DMS153 treated with DMSO at 0.1 percent for 48 hours (cell line): ENCODE results near the gene MAP3K13.

Experiments
- DNase-seq: peaks from one replicate; lab custom pipeline; 2025; ENCODE audit not compliant: unreplicated experiment; lab: John Stamatoyannopoulos, UW

The MAP3K13 gene, protein sequence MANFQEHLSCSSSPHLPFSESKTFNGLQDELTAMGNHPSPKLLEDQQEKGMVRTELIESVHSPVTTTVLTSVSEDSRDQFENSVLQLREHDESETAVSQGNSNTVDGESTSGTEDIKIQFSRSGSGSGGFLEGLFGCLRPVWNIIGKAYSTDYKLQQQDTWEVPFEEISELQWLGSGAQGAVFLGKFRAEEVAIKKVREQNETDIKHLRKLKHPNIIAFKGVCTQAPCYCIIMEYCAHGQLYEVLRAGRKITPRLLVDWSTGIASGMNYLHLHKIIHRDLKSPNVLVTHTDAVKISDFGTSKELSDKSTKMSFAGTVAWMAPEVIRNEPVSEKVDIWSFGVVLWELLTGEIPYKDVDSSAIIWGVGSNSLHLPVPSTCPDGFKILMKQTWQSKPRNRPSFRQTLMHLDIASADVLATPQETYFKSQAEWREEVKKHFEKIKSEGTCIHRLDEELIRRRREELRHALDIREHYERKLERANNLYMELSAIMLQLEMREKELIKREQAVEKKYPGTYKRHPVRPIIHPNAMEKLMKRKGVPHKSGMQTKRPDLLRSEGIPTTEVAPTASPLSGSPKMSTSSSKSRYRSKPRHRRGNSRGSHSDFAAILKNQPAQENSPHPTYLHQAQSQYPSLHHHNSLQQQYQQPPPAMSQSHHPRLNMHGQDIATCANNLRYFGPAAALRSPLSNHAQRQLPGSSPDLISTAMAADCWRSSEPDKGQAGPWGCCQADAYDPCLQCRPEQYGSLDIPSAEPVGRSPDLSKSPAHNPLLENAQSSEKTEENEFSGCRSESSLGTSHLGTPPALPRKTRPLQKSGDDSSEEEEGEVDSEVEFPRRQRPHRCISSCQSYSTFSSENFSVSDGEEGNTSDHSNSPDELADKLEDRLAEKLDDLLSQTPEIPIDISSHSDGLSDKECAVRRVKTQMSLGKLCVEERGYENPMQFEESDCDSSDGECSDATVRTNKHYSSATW

DNA sequence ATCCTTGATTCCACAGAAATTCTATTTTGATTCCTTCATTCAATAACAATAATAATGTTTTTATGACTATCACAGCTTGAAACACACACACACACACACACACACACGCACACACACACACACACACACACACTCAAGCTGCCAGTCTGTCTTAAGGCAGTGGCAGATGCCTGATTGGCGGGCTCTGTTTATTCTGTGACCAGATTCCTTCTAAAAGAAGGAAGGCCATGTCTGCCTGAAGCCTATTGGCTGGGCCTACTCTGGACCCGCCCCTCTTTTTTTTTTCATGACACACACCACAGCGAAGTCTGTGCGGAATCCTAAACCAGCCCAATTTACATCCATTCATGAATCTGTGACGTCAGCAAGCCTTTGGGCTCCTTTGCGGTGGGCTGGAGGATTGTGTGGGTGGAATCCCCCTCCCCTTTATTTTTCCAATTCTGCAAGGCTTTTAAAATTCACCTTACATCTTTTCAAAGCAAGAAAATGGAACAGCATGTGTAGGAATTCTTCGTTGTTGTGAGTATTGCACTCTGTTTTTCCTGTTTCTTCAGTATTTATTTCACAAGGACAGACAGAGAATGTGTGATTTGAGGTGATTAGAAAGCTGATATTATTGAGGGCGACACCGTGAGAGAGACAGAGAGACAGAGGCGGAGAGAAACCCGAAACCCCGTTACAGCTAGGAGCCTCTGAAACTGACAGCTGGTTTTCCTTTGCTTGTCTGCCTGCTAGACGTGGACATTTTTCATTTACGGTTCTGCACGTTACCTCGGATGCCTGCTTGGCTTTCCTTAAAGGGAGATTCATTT lies at the start of gene MAP3K13:
TSS of gene MAP3K13 (plus strand) at position 287 of the 812 bp plus-strand sequence. CDS start 65,446 bp downstream, outside the sequence.
- peak; percentile 89 for DNase-seq

DNA sequence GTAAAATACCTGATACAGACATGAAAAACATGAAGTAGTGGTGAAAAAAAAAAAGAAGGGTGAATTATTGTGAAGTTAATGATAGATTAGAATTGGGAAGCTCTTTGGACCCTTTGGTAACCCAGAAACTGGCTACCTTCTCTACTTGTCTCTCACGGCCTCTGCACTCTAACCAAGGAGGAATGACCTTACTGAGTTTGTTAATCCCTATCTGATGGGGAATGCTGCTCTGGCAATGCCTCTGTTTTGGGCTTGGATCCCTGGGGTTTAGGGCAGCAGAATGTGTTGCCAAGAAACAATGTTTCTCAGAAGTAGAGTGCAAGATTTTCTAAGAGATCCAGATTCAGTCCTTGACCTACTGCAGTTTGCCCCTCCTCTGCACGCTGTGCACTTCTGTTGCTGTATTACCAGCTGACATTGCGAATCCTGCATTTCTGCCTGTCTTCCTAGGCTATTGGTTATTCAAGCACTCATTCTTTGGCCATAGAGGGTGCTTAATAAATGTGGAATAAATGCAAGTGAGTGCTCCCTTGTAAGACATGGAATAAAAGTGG lies 49.2 kb upstream of the MAP3K13 start:
- no peak for DNase-seq

DNA sequence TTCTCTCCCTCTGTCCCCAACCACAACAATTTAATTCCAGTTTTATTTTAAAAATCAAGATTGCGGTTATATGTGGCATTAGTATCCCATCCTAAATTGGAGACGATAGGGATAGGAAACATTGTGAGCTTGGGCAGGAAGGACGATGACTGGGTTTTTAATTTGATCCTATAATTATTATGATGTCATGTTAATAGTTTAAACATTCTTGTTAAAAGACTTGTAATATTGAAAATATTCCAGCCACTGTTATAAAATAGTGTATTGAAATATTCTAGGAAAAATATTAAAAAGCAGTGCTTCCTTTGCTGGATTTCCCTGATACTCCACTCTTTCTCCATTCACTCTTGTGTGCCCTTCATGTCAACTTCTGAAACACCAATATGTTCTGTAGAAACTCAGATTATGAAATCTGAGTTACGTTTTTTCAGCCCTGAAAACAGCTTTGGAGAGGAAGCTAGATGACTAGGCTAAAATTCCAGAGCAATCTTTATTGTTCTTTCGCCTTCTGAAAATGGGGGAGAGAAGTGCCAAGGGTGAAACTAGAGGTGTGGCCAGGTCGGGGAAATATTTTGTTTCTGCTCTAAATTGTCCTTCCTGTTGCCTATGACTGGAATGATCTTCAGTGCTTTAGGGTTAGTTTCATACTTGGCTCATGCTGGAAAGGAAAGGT lies 46.1 kb upstream of the MAP3K13 start:
- DNase-seq: no peak

DNA sequence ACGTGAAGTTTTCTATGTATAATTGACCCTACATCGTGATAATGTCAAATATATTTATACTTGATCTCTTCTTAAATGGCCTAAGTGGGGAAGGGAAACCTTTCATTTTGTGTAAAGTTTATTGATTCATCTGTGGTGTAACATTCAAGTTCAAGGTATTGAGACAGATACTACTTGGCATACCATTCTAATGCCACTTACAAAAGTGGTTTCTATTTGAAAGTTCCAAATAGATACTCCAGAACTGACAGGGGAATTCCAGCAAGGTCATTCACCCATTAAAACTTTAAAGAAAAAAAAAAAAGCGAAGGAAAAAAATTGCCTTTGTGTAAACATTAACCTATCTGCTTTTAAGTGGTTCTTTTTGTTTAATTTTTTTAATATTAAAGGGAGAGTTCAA lies 45.3 kb upstream of the MAP3K13 start:
- no peak for DNase-seq

DNA sequence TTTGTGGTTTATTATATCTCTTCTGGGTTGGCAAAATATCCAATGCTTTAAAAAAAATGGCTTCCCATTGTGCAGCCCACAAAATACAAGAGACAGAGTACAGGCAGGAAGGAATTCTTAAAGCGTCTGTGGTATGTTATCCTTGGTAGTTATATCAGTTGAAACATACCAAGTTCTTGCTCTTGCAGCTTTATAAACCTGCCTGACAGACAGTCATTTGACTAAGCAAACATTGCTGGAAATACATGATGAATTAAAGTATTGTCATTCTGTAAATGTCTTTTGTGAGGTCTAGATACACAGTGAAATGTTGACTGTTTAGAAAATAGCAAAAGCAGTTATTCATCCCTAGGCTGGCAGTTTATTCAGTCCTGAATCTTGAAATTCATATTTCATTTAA lies 44.8 kb upstream of the MAP3K13 start:
- DNase-seq: no peak

DNA sequence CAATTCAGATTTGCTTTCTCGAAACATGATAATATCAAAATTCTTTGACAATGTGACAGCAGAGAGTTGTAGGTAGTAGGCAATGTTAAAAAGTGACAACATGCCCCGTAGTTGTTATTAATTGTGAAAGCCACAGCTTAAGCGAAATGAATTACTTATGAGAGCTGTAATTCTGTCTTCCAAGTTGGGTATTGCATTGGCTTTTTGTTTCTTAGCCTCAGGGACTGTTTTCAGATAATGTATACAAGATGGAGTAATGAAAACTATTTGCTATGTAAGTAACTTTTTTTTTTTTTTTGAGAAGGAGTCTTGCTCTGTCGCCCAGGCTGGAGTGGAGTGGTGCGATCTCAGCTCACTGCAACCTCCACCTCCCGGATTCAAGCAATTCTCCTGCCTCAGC lies 43.1 kb upstream of the MAP3K13 start:
- DNase-seq: no peak

DNA sequence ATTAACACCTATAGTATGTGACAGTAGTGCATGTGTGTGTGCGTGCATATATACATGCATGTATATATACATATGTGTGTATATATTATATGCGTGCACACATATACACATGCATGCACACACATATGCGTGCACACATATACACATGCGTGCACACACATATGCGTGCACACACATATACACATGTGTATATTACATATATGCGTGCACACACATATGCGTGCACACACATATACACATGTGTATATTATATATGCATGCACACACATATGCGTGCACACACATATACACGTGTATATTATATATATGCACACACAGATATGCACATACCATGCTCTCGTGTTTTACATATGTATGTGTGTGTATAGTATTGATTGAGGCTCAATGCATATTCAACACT lies 42.0 kb upstream of the MAP3K13 start:
- DNase-seq: no peak

DNA sequence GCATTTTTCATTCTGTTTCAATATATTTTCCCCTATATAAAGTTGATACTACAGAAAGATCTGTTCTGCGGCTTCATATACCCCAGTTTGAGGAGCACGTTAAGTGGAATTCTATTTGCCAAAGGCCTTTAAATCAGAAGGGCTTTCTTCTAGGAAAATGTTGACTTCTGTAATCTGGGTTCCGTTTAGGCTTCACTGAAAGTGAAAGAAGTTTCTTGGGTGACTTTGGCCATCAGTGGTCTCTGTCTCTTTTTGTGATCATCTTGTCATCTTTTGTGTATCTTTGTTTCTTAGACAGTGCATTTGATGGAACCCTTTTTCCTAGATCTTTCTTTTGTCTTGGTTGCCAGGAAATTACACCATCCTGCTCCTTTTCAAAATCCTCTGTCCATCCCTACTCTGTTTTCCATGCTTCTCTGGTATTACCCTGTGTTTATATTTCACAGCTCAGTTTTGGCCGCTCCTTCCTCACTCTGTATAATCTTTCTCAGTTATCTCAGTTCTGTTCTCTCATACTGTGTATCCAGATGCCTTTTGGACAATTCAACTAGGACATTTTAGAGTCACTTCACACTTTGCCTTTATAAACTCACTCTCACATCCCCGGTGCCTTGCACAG lies 40.7 kb upstream of the MAP3K13 start:
- no peak for DNase-seq

DNA sequence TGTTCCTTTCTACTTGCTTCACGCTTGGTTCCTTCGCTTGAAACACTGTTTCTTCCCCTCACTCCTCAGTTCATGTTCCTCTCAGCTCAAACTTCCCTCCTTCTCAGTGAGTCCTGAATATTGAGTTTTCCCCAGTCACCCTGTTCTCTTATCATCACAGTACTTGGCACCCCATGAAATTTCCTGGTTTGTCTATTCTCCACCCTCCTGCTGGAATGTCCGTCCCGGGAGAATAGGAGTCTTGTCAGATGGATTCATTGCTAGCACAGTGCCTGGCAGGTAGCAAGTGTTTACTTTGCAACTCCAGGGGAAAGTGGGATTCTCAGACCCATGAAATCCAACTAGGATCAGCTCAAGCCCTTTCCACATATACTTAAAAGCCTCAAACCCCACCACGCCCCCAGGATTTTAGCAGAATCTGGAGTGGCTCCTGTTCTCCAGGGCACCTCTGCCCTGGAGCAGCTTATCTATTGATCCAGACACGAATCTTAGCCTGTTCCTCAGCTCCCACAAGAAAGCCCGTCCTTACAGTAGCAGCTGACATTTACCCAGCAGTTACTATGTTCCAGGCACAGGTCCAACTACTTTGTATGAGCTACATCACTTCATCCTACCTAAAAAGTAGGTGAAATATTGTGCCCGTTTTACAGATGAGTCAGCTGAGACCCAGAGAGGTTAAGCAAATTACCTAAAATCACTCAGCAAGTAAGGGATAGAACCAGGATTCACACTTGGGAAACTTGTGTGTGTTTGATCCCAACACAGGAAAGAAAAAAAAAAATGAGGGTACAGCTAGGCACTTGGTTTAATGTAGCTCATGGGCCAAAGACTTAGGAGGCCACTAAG lies 36.8 kb upstream of the MAP3K13 start:
- DNase-seq: no peak

DNA sequence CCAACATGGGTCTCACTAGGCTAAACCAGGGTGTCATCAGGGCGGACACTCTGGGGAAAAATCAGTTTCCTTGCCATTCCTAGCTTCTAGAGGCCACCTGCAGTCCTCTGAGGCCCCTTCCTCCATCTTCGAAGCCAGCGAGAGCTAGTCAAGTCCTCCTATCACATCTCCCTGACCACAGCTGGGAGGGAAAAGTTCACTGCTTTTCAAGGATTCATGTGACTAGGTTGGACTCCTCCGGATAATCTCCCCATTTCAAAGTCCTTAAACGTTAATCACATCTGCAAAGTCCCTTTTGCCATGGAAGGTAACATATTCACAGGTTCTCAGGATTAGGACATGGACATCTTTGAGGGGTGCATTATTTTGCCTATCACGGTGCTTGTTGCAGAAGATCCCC lies 35.9 kb upstream of the MAP3K13 start:
- no peak for DNase-seq

DNA sequence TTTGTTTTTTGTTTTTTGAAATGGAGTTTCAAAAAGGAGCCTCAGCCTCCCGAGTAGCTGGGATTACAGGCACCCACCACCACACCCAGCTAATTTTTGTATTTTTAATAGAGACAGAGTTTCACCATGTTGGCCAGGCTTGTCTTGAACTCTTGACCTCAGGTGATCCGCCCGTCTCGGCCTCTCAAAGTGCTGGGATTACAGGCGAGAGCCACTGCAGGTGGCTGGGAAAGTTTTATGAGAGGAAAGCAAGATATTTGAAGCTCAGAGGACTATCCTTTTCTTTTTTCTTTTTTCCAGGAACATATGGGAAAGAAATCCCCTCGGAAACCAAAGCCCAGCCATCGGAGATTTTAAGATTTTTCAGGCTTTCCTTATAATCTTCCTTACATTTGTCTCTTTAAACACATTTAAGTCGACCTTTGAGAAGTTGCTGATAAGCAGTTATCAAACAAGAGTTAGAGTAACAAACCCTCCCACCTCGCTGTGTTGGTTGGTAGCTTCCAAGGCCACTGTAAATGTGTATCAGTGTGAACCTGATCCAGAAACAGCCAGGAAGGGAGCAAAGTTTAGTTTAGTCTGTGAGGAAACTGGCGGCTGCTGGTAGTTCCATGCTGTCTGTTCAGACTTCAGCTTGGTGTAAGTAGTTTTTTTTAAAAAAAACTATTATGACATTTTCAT lies 34.5 kb upstream of the MAP3K13 start:
- no peak for DNase-seq

DNA sequence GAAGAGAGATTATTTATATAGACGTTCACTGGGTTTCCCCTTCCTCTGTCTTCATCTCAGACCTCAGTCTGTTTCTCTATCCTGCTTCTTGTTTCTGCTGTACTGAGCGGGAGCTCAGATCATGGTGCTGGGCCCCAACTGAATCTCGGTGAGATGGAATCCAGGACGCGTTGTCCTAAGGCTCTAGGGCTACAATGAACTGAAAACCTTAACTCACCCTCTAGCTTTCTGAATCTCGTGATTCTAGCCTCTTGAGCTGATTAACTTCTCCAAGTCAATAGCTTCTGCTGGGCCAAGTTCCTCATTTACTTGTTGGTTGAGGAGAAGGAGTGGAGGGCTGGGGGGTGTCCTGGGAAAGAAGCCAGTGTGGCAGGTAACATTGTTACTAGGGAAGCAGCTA lies 32.7 kb upstream of the MAP3K13 start:
- DNase-seq: no peak

DNA sequence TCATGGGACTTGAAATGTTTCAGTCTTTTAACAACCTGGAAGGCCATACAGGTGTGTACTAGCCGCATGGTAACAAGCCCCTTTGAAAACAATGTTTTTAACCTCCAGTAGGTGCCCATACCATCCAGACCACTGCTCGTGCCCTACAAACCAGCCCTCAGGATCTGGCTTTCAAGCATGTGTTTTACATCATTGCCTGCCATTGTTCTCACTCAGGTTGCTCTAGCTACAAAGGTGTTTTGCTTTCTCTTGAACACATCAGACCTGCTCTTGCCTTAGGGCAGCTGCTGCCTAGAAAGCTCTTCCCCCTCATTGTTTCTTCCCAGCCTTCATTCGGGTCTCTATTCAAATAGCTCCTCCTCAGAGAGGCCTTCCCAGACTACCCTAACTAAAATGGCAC lies 32.3 kb upstream of the MAP3K13 start:
- DNase-seq: peak; percentile 70

DNA sequence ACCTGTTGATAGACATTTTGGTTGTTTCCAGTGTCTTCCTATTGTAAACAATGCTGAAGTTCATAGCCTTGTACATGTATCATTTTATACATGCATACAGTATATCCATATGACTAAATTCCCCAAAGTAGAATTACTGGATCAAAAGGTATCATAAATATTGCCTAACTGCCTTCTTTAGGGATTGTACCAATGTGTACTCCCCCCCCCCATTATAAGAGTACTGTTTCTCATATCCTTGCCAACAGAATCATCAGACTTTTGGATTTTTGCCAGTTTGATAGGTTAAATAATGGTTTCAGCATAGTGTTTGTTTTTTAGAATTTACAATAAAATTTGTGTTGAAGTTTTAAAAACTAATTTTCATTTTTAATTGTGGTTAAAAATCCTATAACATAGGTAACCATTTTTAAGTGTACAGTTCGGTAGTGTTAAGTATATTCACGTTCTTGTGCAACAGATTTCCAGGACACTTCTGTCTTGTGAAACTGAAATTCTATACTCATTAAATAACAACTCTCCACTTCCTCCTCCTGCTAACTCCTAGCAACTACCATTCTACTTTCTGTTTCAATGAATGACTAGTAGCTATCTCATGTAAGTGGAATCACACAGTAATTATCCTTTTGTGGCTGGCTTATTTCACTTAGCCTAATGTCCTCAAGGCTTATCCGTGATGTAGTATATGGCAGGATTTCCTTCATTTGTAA lies 30.8 kb upstream of the MAP3K13 start:
- DNase-seq: peak; percentile 98

DNA sequence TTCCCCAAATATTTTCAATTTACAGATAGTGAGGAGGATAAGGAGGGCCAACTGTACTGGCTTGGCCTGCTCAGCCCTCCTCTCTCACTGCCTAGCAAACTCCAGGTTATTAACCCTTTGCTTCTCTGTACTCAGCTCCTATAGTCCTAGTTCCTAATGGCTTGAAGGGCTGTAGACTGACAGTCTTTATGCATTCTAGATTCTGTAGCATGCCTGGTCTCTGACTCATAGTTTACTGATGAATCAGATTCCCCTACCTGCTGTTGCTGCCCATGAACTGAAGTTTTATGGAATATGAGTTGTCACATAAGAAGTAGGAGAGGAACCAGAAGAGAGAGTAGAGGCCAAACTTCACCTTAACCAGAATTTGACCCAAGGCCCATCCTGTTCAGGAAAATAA lies 27.1 kb upstream of the MAP3K13 start:
- no peak for DNase-seq

DNA sequence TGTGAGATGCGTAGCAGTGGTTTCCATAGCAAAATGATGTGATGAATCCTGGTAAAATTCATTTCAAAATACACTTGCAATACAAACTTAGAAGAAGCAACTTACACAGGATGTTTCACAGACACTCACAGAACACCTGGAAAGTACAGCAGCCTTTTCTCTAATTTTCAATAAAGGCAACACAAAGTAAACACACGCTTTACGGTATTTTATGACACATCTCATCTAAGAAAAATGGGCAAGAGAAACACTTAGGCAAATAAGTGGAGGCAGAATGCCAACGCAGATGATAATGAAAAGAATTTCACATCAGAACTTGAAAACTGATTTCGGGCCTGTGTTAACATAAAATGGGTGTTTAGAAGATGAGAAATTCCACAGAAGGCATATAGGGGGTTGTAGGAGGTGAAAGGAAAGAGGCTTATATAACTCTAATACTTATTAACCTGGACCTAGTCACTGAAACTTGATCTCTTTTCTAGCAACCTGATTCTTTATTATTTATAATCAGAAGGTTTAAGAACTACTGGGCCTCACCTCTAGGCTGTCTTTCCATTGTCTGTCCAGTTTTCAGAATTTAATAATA lies 25.6 kb upstream of the MAP3K13 start:
- peak; percentile 51 for DNase-seq

DNA sequence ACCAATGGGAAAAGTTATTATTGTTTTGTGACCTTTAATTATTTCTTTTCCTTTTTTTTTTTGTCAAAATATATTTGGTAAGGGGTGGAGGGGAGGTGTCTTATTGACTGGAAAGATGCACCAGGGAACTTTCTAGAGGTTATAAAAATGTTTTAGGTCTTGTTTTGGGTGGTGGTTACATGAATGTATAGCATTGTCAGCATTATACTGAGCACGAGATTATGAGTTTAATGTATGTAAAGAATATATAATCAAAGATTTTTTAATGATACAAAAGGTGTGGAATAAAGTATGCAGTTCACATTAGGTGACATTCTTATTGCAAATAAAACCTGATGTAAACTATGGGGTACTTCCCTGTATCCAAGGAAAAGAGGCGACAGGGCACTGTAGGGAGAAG lies 23.0 kb upstream of the MAP3K13 start:
- DNase-seq: no peak
